ENCODE data around the gene DMD. TPM values are rescaled to one million over a fixed set of nuclear protein-coding genes. Genes with fewer than 3 reads are reported as not detected.

Gene DMD
- total and polyA plus RNA-seq, 2 experiments from 2014 or later: 73.5 to 90.7 TPM

DNA sequence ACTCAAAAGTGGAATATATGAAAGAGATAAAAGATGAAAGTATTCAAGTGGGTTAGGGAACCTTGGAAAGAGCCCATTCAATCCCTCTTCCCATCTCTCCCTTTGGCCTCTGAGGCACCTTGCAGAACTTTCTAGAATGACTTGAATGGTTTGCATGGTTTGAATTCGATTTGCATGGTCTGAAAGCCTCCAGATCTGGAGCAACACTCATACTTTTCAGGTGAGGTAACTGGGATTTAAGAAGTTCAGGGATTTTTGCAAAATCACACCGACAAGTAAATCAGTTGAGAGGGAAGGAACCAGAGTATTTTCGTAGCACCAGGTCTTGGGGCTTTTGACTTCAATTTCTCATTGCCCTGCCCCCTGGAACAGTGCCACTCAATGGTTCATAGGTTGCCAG lies 1663.5 kb downstream of the DMD start:
- no peak overlapping the region for H3K4me3 ChIP-seq
- no peaks in the 10 kb centered on the region for H3K27me3 ChIP-seq
- H3K27ac ChIP-seq: no peak overlapping the region
- no peaks in the 10 kb centered on the region for H3K9me3 ChIP-seq (ENCODE audit: low read depth)
- no peaks in the 10 kb centered on the region for H3K4me1 ChIP-seq (ENCODE audit: low read depth)
- TF ChIP-seq, protein P1, sequence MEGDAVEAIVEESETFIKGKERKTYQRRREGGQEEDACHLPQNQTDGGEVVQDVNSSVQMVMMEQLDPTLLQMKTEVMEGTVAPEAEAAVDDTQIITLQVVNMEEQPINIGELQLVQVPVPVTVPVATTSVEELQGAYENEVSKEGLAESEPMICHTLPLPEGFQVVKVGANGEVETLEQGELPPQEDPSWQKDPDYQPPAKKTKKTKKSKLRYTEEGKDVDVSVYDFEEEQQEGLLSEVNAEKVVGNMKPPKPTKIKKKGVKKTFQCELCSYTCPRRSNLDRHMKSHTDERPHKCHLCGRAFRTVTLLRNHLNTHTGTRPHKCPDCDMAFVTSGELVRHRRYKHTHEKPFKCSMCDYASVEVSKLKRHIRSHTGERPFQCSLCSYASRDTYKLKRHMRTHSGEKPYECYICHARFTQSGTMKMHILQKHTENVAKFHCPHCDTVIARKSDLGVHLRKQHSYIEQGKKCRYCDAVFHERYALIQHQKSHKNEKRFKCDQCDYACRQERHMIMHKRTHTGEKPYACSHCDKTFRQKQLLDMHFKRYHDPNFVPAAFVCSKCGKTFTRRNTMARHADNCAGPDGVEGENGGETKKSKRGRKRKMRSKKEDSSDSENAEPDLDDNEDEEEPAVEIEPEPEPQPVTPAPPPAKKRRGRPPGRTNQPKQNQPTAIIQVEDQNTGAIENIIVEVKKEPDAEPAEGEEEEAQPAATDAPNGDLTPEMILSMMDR (IDR thresholded peaks at IDR 0.05; ENCODE audit: low read depth, low read length): no peak
- no peak for DNase-seq (ENCODE audit: low read depth in 1 of 2, low spot score in 1 of 2)
- no peaks in the 10 kb centered on the region for H3K36me3 ChIP-seq

DNA sequence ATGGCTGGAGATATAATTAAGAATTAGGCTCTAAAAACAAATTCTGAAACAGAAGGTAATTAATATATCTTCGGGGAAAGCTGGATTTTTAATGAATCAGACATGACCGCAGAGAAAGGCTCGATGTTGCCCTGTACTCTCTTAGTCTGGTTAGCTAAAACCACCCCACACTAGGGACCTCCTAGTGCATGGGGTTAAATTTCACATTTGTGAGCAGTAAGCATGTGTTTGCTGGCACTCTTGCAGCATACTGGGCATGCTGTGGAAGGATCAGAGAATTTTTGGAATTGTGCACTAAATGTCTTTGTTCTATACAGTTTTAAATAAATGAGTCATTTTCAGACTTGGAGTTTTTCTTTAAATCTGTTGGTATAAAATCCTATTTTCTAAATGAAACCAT lies 1663.9 kb downstream of the DMD start:
- no peaks in the 10 kb centered on the region for H3K4me1 ChIP-seq (ENCODE audit: low read depth)
- H3K27me3 ChIP-seq: no peaks in the 10 kb centered on the region
- TF ChIP-seq, protein P1 (IDR thresholded peaks at IDR 0.05; ENCODE audit: low read depth, low read length): no peak
- no peak overlapping the region for H3K4me3 ChIP-seq
- H3K9me3 ChIP-seq (ENCODE audit: low read depth): no peaks in the 10 kb centered on the region
- no peaks in the 10 kb centered on the region for H3K36me3 ChIP-seq
- DNase-seq (ENCODE audit: low read depth in 1 of 2, low spot score in 1 of 2): no peak
- H3K27ac ChIP-seq: no peak overlapping the region

DNA sequence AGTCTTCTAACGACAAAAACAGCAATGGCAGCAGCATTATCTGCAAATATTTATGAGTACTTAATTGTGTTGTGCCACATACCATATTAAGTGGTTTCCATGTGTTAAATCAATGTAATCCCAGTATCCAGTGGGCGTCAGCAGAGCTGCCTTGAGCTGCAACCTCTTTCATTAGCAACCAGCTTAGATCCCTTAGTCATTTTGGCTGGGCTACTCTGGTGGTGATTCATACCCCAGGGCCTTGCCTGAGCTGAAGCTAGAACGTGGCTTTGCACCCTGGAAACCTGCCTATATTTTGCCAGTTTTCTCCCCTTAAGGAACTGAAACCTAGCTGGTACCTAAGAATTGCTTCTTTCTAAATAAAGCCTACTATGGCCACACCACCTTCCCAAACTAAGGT lies 1665.2 kb downstream of the DMD start:
- TF ChIP-seq, protein P1 (IDR thresholded peaks at IDR 0.05; ENCODE audit: low read depth, low read length): no peak
- DNase-seq (ENCODE audit: low read depth in 1 of 2, low spot score in 1 of 2): peak in 1 of 2 donors; percentile 79
- H3K9me3 ChIP-seq (ENCODE audit: low read depth): no peaks in the 10 kb centered on the region
- H3K36me3 ChIP-seq: no peaks in the 10 kb centered on the region
- no peak overlapping the region for H3K27ac ChIP-seq
- no peaks in the 10 kb centered on the region for H3K4me1 ChIP-seq (ENCODE audit: low read depth)
- H3K4me3 ChIP-seq: no peak overlapping the region
- H3K27me3 ChIP-seq: no peaks in the 10 kb centered on the region

DNA sequence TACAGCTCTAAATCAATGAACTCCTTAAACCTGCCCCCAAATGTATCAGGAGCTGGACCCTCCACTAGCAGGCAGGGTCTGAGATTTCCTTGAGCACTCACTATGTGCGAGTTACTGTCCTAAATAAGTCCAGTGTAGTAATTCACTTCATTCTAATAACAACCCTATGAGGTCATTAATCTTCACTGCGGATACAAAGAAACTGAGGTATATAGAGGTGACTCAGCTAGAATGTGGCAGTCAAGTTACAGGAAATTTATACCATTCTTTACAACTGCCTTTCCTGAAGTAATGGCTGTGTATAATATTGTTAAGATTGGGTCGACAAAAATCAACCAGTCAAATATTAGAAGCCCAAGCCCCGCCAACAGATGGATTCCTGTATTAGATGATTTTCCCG lies 1665.6 kb downstream of the DMD start:
- DNase-seq (ENCODE audit: low read depth in 1 of 2, low spot score in 1 of 2): no peak
- no peaks in the 10 kb centered on the region for H3K36me3 ChIP-seq
- no peaks in the 10 kb centered on the region for H3K9me3 ChIP-seq (ENCODE audit: low read depth)
- no peaks in the 10 kb centered on the region for H3K4me1 ChIP-seq (ENCODE audit: low read depth)
- no peaks in the 10 kb centered on the region for H3K27me3 ChIP-seq
- no peak overlapping the region for H3K27ac ChIP-seq
- no peak overlapping the region for H3K4me3 ChIP-seq
- TF ChIP-seq, protein P1 (IDR thresholded peaks at IDR 0.05; ENCODE audit: low read depth, low read length): no peak

DNA sequence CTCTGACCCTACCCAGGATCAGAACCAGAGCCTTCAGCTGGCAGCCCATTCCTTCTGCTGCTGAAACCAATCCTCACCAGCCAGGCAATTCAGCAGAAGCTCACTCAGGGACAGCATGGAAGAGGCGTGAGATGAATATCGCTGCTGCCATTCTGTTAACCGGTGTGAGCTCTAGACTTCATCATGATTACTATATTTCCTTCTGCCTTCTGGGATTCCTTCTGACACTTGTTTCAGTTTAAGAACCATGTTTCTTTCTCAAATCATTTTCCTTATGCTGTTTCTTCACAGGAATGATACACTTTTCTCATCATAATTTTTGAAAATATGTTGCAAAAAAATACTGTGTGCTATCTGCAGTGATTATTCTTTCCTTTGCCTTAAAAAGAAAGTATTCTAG lies 1666.2 kb downstream of the DMD start:
- H3K27me3 ChIP-seq: no peaks in the 10 kb centered on the region
- TF ChIP-seq, protein P1 (IDR thresholded peaks at IDR 0.05; ENCODE audit: low read depth, low read length): no peak
- DNase-seq (ENCODE audit: low read depth in 1 of 2, low spot score in 1 of 2): no peak
- no peaks in the 10 kb centered on the region for H3K9me3 ChIP-seq (ENCODE audit: low read depth)
- no peaks in the 10 kb centered on the region for H3K36me3 ChIP-seq
- no peak overlapping the region for H3K27ac ChIP-seq
- H3K4me1 ChIP-seq (ENCODE audit: low read depth): no peaks in the 10 kb centered on the region
- H3K4me3 ChIP-seq: no peak overlapping the region

DNA sequence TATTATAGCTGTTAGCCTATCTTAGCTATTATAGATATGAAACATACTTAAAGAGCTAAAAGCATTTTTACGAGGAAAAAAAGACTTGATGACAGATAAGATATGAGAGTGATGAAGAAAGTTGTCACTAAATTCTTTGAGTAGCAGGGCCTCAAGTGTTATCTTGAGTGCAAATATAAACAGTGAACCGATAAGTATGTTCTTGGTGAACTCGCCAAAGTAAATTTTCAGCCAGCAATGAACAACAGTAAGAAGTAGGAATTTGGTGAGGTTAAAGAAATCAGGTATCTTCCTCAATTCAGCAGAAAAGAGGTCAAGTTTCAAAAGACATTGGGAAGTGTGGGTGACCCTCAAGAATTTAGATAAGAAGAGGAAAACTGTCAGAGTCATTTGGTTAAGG lies 1667.7 kb downstream of the DMD start:
- TF ChIP-seq, protein P1 (IDR thresholded peaks at IDR 0.05; ENCODE audit: low read depth, low read length): no peak
- H3K27ac ChIP-seq: no peak overlapping the region
- H3K27me3 ChIP-seq: no peaks in the 10 kb centered on the region
- H3K9me3 ChIP-seq (ENCODE audit: low read depth): no peaks in the 10 kb centered on the region
- H3K4me1 ChIP-seq (ENCODE audit: low read depth): no peaks in the 10 kb centered on the region
- no peak for DNase-seq (ENCODE audit: low read depth in 1 of 2, low spot score in 1 of 2)
- no peak overlapping the region for H3K4me3 ChIP-seq
- H3K36me3 ChIP-seq: no peaks in the 10 kb centered on the region

All from cardiac muscle cell (in vitro differentiated cells and primary cell).